IMR-90 (cell line): ENCODE data around the gene PEF1. TPM values are rescaled to one million over a fixed set of nuclear protein-coding genes. Genes with fewer than 3 reads are reported as not detected.

Experiments
- ATAC-seq: fragments of 200-7000 bp; cut with Tn5 transposase; 2 replicates; pipeline ENCODE4 v1.9.1; 2020; ENCODE audit warnings: low read depth, mild to moderate bottlenecking, moderate library complexity
- BruUV-seq: library from RNA; stranded (reverse); fragments of 400-500 nt; replicated peaks from 2 replicates; lab custom pipeline; 2021; lab: Mats Ljungman, UMichigan
- CTCF ChIA-PET: fragments of 300-600 bp; formaldehyde crosslinking; extraction: SDS; loops from one replicate; lab custom pipeline; 2021; ENCODE audit warnings: antibody characterized with exemption; lab: Yijun Ruan, JAX
- POLR2A ChIA-PET: fragments of 300-600 bp; sonication (Branson Sonifier 250); formaldehyde crosslinking; loops from one replicate; lab custom pipeline; 2022; ENCODE audit warnings: antibody characterized with exemption; ENCODE audit not compliant: unreplicated experiment; lab: Charles Lee
- DNase-seq: peaks from one replicate; pipeline ENCODE4 v3.0.0; 2013
- H2AFZ ChIP-seq: replicated peaks from 2 replicates; pipeline ENCODE3; 2013; ENCODE audit warnings: low read length, mild to moderate bottlenecking; ENCODE audit not compliant: poor library complexity
- H2AK5ac ChIP-seq: 2 replicates; pipeline ENCODE4 v1.6.1; 2013; ENCODE audit warnings: low read depth, low read length, inconsistent platforms
- H2AK9ac ChIP-seq: replicated peaks from 2 replicates; pipeline ENCODE3; 2013; ENCODE audit warnings: mild to moderate bottlenecking, low read depth, low read length, moderate library complexity; ENCODE audit not compliant: poor library complexity
- H2BK120ac ChIP-seq: 2 replicates; pipeline ENCODE4 v1.6.1; 2013; ENCODE audit warnings: low read depth, low read length, inconsistent platforms
- H2BK15ac ChIP-seq: 3 replicates; pipeline ENCODE4 v1.6.1; 2013; ENCODE audit warnings: low read depth, low read length, inconsistent platforms
- H2BK20ac ChIP-seq: 2 replicates; pipeline ENCODE4 v1.6.1; 2013; ENCODE audit warnings: low read depth, mild to moderate bottlenecking, inconsistent platforms, low read length, moderate library complexity
- H2BK5ac ChIP-seq: 2 replicates; pipeline ENCODE4 v1.6.1; 2013; ENCODE audit warnings: mild to moderate bottlenecking, low read depth, low read length, inconsistent platforms; ENCODE audit not compliant: poor library complexity, severe bottlenecking
- H3K14ac ChIP-seq: replicated peaks from 2 replicates; pipeline ENCODE4 v1.6.1; 2013; ENCODE audit warnings: low read depth, low read length, inconsistent platforms
- H3K18ac ChIP-seq: 2 replicates; pipeline ENCODE4 v1.6.1; 2013; ENCODE audit warnings: low read depth, low read length, control low read depth
- H3K23ac ChIP-seq: 2 replicates; pipeline ENCODE4 v1.6.1; 2013; ENCODE audit warnings: low read depth, low read length, inconsistent platforms
- H3K27ac ChIP-seq: 2 replicates; pipeline ENCODE4 v1.5.1; 2013; ENCODE audit warnings: mild to moderate bottlenecking, control low read depth, low read length; ENCODE audit not compliant: insufficient read depth
- H3K27me3 ChIP-seq: 2 replicates; pipeline ENCODE4 v1.6.1; 2013; ENCODE audit warnings: low read length; ENCODE audit not compliant: control insufficient read depth, insufficient read depth
- H3K36me3 ChIP-seq: 2 replicates; pipeline ENCODE4 v1.6.1; 2013; ENCODE audit warnings: low read length, mixed read lengths; ENCODE audit not compliant: control insufficient read depth, insufficient read depth
- H3K4ac ChIP-seq: 2 replicates; pipeline ENCODE4 v1.6.1; 2013; ENCODE audit warnings: low read depth, low read length, inconsistent platforms
- H3K4me1 ChIP-seq: 2 replicates; pipeline ENCODE4 v1.6.1; 2013; ENCODE audit warnings: low read length, mixed read lengths; ENCODE audit not compliant: control insufficient read depth, insufficient read depth
- H3K4me2 ChIP-seq: 2 replicates; pipeline ENCODE4 v1.6.1; 2013; ENCODE audit warnings: low read depth, mild to moderate bottlenecking, control low read depth, low read length, moderate library complexity
- H3K4me3 ChIP-seq: 2 replicates; pipeline ENCODE4 v1.5.1; 2013; ENCODE audit warnings: low read depth, mild to moderate bottlenecking, control low read depth, low read length, moderate library complexity; ENCODE audit not compliant: insufficient read depth
- H3K56ac ChIP-seq: 2 replicates; pipeline ENCODE4 v1.6.1; 2013; ENCODE audit warnings: low read length, inconsistent platforms; ENCODE audit not compliant: insufficient read depth; ENCODE audit errors: extremely low read depth
- H3K79me1 ChIP-seq, 2 experiments: 2 replicates each; pipeline ENCODE4 v1.6.1; 2013; ENCODE audit warnings: low read length in 2 of 2, inconsistent platforms in 1 of 2, low read depth in 1 of 2
- H3K9ac ChIP-seq: 2 replicates; pipeline ENCODE4 v1.6.1; 2013; ENCODE audit warnings: low read depth, low read length, control low read depth
- H3K9me1 ChIP-seq: 2 replicates; pipeline ENCODE4 v1.6.1; 2013; ENCODE audit warnings: low read length, inconsistent platforms; ENCODE audit not compliant: insufficient read depth
- H3K9me3 ChIP-seq: 2 replicates; pipeline ENCODE4 v1.6.1; 2013; ENCODE audit warnings: low read length; ENCODE audit not compliant: control insufficient read depth, insufficient read depth
- H4K20me1 ChIP-seq: 2 replicates; pipeline ENCODE4 v1.6.1; 2013; ENCODE audit warnings: low read length, inconsistent platforms; ENCODE audit not compliant: insufficient read depth
- H4K5ac ChIP-seq: 2 replicates; pipeline ENCODE4 v1.6.1; 2013; ENCODE audit warnings: mild to moderate bottlenecking, low read depth, low read length, control low read depth
- H4K8ac ChIP-seq, 2 experiments: 2 replicates each; pipeline ENCODE4 v1.6.1; 2013; ENCODE audit warnings: low read depth in 2 of 2, low read length in 2 of 2, control low read depth in 1 of 2, inconsistent platforms in 1 of 2
- H4K91ac ChIP-seq: 2 replicates; pipeline ENCODE4 v1.6.1; 2013; ENCODE audit warnings: low read depth, low read length, inconsistent platforms; ENCODE audit not compliant: insufficient read depth
- BHLHE40 ChIP-seq: fragments of 150-350 bp; IDR thresholded peaks from 2 replicates; pipeline ENCODE4 v1.6.1; 2016; ENCODE audit warnings: mild to moderate bottlenecking, low read depth, low read length
- CEBPB ChIP-seq: IDR thresholded peaks from 2 replicates; pipeline ENCODE4 v1.6.1; 2012; ENCODE audit warnings: low read depth, low read length, improper control_type of control experiment
- CHD1 ChIP-seq: IDR thresholded peaks from 2 replicates; pipeline ENCODE4 v1.6.1; 2012; ENCODE audit warnings: low read depth, low read length, improper control_type of control experiment
- MAZ ChIP-seq: IDR thresholded peaks from 2 replicates; pipeline ENCODE4 v1.6.1; 2012; ENCODE audit warnings: low read depth, mild to moderate bottlenecking, low read length, improper control_type of control experiment, moderate library complexity, borderline replicate concordance
- MXI1 ChIP-seq: IDR thresholded peaks from 2 replicates; pipeline ENCODE4 v1.6.1; 2012; ENCODE audit warnings: low read depth, mild to moderate bottlenecking, low read length, moderate library complexity, borderline replicate concordance
- NFE2L2 ChIP-seq: fragments of 150-350 bp; IDR thresholded peaks from 2 replicates; pipeline ENCODE4 v1.6.1; 2016; ENCODE audit warnings: low read depth, mild to moderate bottlenecking, low read length
- POLR2A ChIP-seq: IDR thresholded peaks from 2 replicates; pipeline ENCODE4 v1.6.1; 2012; ENCODE audit warnings: mild to moderate bottlenecking, low read depth, low read length
- RAD21 ChIP-seq: IDR thresholded peaks from 2 replicates; pipeline ENCODE4 v1.6.1; 2012; ENCODE audit warnings: low read length, improper control_type of control experiment
- RFX5 ChIP-seq: IDR thresholded peaks from 2 replicates; pipeline ENCODE4 v1.8.0; 2012; ENCODE audit warnings: low read depth, mild to moderate bottlenecking, low read length, moderate library complexity
- SMC3 ChIP-seq: fragments of 150-350 bp; IDR thresholded peaks from 2 replicates; pipeline ENCODE4 v1.6.1; 2016; ENCODE audit warnings: low read depth, mild to moderate bottlenecking, antibody characterized with exemption, low read length, moderate library complexity
- WGBS, 2 experiments: methylation state at CpG; one replicate each; pipeline versions ENCODE4 v1.1.5 to v1.1.7; 2013; ENCODE audit warnings: missing lambda C conversion rate in 2 of 2; ENCODE audit not compliant: insufficient read length in 1 of 2; ENCODE audit errors: extremely low coverage in 2 of 2; 5-methylcytosine and 5-hydroxymethylcytosine counted together
- dilution Hi-C: fragments of 300-500 bp; cut with HindIII; formaldehyde crosslinking; loops from one replicate; pipeline ENCODE4 v1.14.3; 2018; ENCODE audit warnings: low sequenced_read_pairs; ENCODE audit not compliant: unreplicated experiment
- in situ Hi-C: fragments of 300-500 bp; cut with MboI; formaldehyde crosslinking; loops from 3 replicates; pipeline ENCODE4 v1.14.3; 2019; ENCODE audit warnings: low sequenced_read_pairs, inconsistent platforms, mixed read lengths
- intact Hi-C: fragments of 100-400 bp; cut with micrococcal nuclease; formaldehyde crosslinking; loops from 2 replicates; pipeline ENCODE4 v1.10.0; 2022
- polyA plus RNA-seq, 3 experiments: library from polyadenylated mRNA; depleted of rRNA; stranded (reverse); fragments of >200 nt; gene quantifications; 2 replicates each; pipeline ENCODE4 v1.2.3, GENCODE V29; 2012; ENCODE audit warnings: low replicate concordance in 1 of 3
- total RNA-seq: library from RNA; depleted of rRNA; stranded (reverse); fragments of >200 nt; gene quantifications from 2 replicates; pipeline ENCODE4 v1.2.3, GENCODE V29; 2012
- TF ChIP-seq, protein P1 (sequence below): conservative IDR thresholded peaks from 2 replicates; pipeline ENCODE4 v1.5.1; 2012; ENCODE audit warnings: mild to moderate bottlenecking, low read depth, low read length, improper control_type of control experiment
- TF ChIP-seq, protein P2 (sequence below): fragments of 150-350 bp; IDR thresholded peaks from 2 replicates; pipeline ENCODE4 v1.6.1; 2017; ENCODE audit warnings: mild to moderate bottlenecking, antibody characterized with exemption, low read length, low read depth
- TF ChIP-seq, protein P3 (sequence below): fragments of 150-350 bp; IDR thresholded peaks from 2 replicates; pipeline ENCODE4 v1.6.1; 2016; ENCODE audit warnings: low read depth, mild to moderate bottlenecking, low read length, moderate library complexity, borderline replicate concordance

The PEF1 gene
- total and polyA plus RNA-seq, 2 of the 4 experiments (the other 2 are of a cell fraction), result 84.2 to 104 TPM

DNA sequence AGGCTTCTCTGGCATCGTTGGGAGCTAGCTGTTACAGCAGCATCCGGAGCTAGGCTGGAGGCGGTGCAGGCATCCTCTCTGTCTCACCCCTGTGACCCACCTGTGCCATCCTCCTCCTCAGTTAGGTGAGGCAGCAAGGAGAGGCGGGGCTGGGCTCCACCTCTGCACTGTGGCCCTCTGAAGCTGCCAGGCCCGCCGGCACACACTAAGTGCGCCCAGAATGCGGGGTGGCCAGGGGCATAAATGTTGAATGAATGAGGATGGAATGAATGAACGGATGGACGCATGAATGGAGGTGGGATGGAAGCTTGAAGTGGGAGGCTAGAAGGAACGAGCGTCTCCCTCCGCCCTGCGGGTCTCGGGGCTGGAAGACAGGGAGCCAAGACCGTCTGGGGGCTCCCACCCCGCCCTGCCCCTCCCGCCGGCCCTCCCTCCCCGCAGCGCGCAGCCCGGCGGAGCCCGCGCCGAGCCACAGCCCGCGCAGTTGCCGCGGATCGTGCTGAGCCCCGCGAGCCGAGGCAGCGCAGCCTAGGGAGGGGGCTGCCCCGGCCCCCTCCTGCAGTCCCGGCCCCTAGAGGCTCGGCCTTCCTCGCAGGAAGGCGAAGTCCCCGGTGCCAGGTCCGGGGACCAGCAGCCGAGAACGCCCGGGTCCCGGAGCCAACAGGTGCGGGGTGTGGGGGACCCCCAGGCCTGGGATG, 27.3 kb downstream of the PEF1 start, which contains the start of gene HCRTR1:
HCRTR1 (plus strand) TSS at position 472 of the 698 bp plus-strand sequence. CDS start 1,504 bp downstream, outside the sequence.
- no peak within 1 kb of the TSS for H3K14ac ChIP-seq
- H3K4ac ChIP-seq, result no peak within 1 kb of the TSS
- H4K20me1 ChIP-seq, result no peaks in the 10 kb centered on the region
- no peak within 1 kb of the TSS for H3K9ac ChIP-seq
- H4K91ac ChIP-seq, result no peak within 1 kb of the TSS
- no peak within 1 kb of the TSS for H2BK5ac ChIP-seq
- no peaks in the 10 kb centered on the region for H3K79me1 ChIP-seq
- dilution Hi-C loops (no loop called here), intact Hi-C loops (no loop called here), in situ Hi-C loops (loop anchor here (10.0 kb wide), 1 partner anchor 53 kb away; no protein-coding TSS in a partner anchor)
- TF ChIP-seq CEBPB (no peak), NFE2L2 (no peak), MXI1 (no peak), BHLHE40 (no peak), SMC3 (no peak), CHD1 (no peak), RFX5 (no peak), POLR2A (no peak), RAD21 (no peak), MAZ (no peak)
- TF ChIP-seq, protein P1, sequence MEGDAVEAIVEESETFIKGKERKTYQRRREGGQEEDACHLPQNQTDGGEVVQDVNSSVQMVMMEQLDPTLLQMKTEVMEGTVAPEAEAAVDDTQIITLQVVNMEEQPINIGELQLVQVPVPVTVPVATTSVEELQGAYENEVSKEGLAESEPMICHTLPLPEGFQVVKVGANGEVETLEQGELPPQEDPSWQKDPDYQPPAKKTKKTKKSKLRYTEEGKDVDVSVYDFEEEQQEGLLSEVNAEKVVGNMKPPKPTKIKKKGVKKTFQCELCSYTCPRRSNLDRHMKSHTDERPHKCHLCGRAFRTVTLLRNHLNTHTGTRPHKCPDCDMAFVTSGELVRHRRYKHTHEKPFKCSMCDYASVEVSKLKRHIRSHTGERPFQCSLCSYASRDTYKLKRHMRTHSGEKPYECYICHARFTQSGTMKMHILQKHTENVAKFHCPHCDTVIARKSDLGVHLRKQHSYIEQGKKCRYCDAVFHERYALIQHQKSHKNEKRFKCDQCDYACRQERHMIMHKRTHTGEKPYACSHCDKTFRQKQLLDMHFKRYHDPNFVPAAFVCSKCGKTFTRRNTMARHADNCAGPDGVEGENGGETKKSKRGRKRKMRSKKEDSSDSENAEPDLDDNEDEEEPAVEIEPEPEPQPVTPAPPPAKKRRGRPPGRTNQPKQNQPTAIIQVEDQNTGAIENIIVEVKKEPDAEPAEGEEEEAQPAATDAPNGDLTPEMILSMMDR, result no peak
- TF ChIP-seq, protein P2, sequence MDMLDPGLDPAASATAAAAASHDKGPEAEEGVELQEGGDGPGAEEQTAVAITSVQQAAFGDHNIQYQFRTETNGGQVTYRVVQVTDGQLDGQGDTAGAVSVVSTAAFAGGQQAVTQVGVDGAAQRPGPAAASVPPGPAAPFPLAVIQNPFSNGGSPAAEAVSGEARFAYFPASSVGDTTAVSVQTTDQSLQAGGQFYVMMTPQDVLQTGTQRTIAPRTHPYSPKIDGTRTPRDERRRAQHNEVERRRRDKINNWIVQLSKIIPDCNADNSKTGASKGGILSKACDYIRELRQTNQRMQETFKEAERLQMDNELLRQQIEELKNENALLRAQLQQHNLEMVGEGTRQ, result no peak
- TF ChIP-seq, protein P3, sequence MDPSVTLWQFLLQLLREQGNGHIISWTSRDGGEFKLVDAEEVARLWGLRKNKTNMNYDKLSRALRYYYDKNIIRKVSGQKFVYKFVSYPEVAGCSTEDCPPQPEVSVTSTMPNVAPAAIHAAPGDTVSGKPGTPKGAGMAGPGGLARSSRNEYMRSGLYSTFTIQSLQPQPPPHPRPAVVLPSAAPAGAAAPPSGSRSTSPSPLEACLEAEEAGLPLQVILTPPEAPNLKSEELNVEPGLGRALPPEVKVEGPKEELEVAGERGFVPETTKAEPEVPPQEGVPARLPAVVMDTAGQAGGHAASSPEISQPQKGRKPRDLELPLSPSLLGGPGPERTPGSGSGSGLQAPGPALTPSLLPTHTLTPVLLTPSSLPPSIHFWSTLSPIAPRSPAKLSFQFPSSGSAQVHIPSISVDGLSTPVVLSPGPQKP, result no peak
- no peaks in the 10 kb centered on the region for H3K36me3 ChIP-seq
- CTCF ChIA-PET, result interaction anchor here (0.5 to 2.5 kb wide), 5 partner anchors 18 to 605 kb away, joined by 3 to 10 read pairs (median 6); no protein-coding TSS in a partner anchor
- peak within 1 kb of the TSS; percentile 54 for H3K4me3 ChIP-seq
- no peak within 1 kb of the TSS for H4K5ac ChIP-seq
- no peak within 1 kb of the TSS for H2BK120ac ChIP-seq
- no peak within 1 kb of the TSS for H3K23ac ChIP-seq
- no peak within 1 kb of the TSS for H2AK9ac ChIP-seq
- no peak within 1 kb of the TSS for H2BK20ac ChIP-seq
- H3K4me2 ChIP-seq, result peak within 1 kb of the TSS; percentile 93
- no peak within 1 kb of the TSS for H3K56ac ChIP-seq
- no peaks in the 10 kb centered on the region for H3K9me3 ChIP-seq
- no peak within 1 kb of the TSS for H4K8ac ChIP-seq
- peaks cover 38% of the 10 kb centered on the region for H3K27me3 ChIP-seq
- POLR2A ChIA-PET, result no interaction called here
- peak within 1 kb of the TSS; percentile 91 for H2AFZ ChIP-seq
- H2BK15ac ChIP-seq, result no peak within 1 kb of the TSS
- DNase-seq (no peak), ATAC-seq (peak; percentile 36)
- WGBS, 2 experiments, result 0% methylated on average over 18 of the region's 48 CpGs; no CpG with 5 or more reads in 1 of the 2 experiments
- 0 out of 2 replicates have a peak, but pooled peaks cover 6% of the 10 kb centered on the region for H3K9me1 ChIP-seq
- no peak within 1 kb of the TSS for H3K27ac ChIP-seq
- no peak within 1 kb of the TSS for H3K18ac ChIP-seq
- no peaks in the 10 kb centered on the region; the same call in 1 of the 2 replicates for H3K4me1 ChIP-seq
- no peak within 1 kb of the TSS for H2AK5ac ChIP-seq
- no TSS peak for BruUV-seq
